PFSK-1 (cell line): Measurements from ENCODE around the gene LATS1.

ENCODE experiments used
- FOXP2 ChIP-seq: optimal IDR thresholded peaks from 2 replicates; pipeline ENCODE3; 2011; ENCODE audit warnings: borderline replicate concordance, control low read depth, inconsistent platforms; ENCODE audit not compliant: insufficient read depth; ENCODE audit errors: extremely low read length, extremely low read depth
- POLR2AphosphoS5 ChIP-seq: IDR thresholded peaks from 2 replicates; pipeline ENCODE4 v1.6.1; 2012; ENCODE audit warnings: low read depth, mild to moderate bottlenecking, control low read depth, low read length, moderate library complexity

DNA sequence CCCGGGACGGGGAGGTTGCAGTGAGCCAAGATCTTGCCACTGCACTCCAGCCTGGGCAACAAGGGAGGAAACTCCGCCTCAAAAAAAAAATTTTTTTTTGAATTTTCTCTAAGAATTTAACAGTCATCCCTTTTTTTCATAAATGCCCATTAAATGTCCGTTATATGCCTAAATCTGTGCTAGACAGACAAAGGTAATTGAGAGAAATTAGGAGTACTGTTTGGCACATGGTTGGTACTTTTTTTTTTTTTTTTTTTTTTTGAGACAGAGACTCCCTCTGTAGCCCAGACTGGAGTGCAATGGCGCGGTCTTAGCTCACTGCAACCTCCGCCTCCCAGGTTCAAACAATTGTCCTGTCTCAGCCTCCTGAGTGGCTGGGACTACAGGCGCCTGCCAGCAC lies 33.3 kb upstream of the LATS1 start:
- TF ChIP-seq POLR2AphosphoS5 (no peak), FOXP2 (no peak)
